Measurements from ENCODE around the gene TBC1D13.
A peak's percentile ranks its signal among the peaks of the same experiment; 100 is the strongest.
"Not testable (repeated sequence)": the region's sequence is repeated elsewhere in the genome, so short reads cannot be mapped to it uniquely, and the experiment has no call there.

The TBC1D13 gene

GRCh38 chr9:128788445-128788844 lies 1.4 kb downstream of the TBC1D13 start:
- H3K36me3 ChIP-seq (ENCODE audit: insufficient read depth, low read length), result peaks cover 33% of the 10 kb centered on the region
- H3K4me3 ChIP-seq (ENCODE audit: low read depth in 1 of 2, low read length in 2 of 2), result no peak overlapping the region
- peaks cover 15% of the 10 kb centered on the region for H3K4me1 ChIP-seq (ENCODE audit: insufficient read depth, low read length)
- H3K9ac ChIP-seq (ENCODE audit: low read length), result peak overlapping the region; percentile 5
- no peaks in the 10 kb centered on the region for H3K27me3 ChIP-seq (ENCODE audit: control insufficient read depth in 1 of 2, insufficient read depth in 2 of 2, low read length in 2 of 2)
- H3K9me3 ChIP-seq (ENCODE audit: low read length), result no peaks in the 10 kb centered on the region
- H3K27ac ChIP-seq (ENCODE audit: low read depth, low read length), result no peak overlapping the region

GRCh38 chr9:128790536-128790935 lies 3.5 kb downstream of the TBC1D13 start:
- H3K9me3 ChIP-seq (ENCODE audit: low read length), result no peaks in the 10 kb centered on the region
- H3K9ac ChIP-seq (ENCODE audit: low read length), result no peak overlapping the region
- peaks cover 15% of the 10 kb centered on the region for H3K4me1 ChIP-seq (ENCODE audit: insufficient read depth, low read length)
- no peak overlapping the region for H3K4me3 ChIP-seq (ENCODE audit: low read depth in 1 of 2, low read length in 2 of 2)
- H3K36me3 ChIP-seq (ENCODE audit: insufficient read depth, low read length), result peaks cover 37% of the 10 kb centered on the region
- H3K27me3 ChIP-seq (ENCODE audit: control insufficient read depth in 1 of 2, insufficient read depth in 2 of 2, low read length in 2 of 2), result no peaks in the 10 kb centered on the region
- H3K27ac ChIP-seq (ENCODE audit: low read depth, low read length), result no peak overlapping the region

- H3K9ac ChIP-seq (ENCODE audit: low read length), result no peak overlapping the region
- no peak overlapping the region for H3K4me3 ChIP-seq (ENCODE audit: low read depth in 1 of 2, low read length in 2 of 2)
These were observed 5.1 kb downstream of the TBC1D13 start for GRCh38 chr9:128792134-128792533.

GRCh38 chr9:128792978-128793686 lies 6.1 kb downstream of the TBC1D13 start:
- no peaks in the 10 kb centered on the region for H3K9me3 ChIP-seq (ENCODE audit: low read length)
- no peak overlapping the region for H3K4me3 ChIP-seq (ENCODE audit: low read depth in 1 of 2, low read length in 2 of 2)
- H3K27ac ChIP-seq (ENCODE audit: low read depth, low read length), result no peak overlapping the region
- peaks cover 44% of the 10 kb centered on the region for H3K36me3 ChIP-seq (ENCODE audit: insufficient read depth, low read length)
- H3K27me3 ChIP-seq (ENCODE audit: control insufficient read depth in 1 of 2, insufficient read depth in 2 of 2, low read length in 2 of 2), result no peaks in the 10 kb centered on the region
- peaks cover 6% of the 10 kb centered on the region for H3K4me1 ChIP-seq (ENCODE audit: insufficient read depth, low read length)
- H3K9ac ChIP-seq (ENCODE audit: low read length), result no peak overlapping the region

More at GRCh38 chr9:128792134-128792533, 5.1 kb downstream of the TBC1D13 start:
- Histone ChIP-seq H3K36me3 (ENCODE audit: insufficient read depth, low read length) (peaks cover 41% of the 10 kb centered on the region), H3K4me1 (ENCODE audit: insufficient read depth, low read length) (peaks cover 10% of the 10 kb centered on the region), H3K27ac (ENCODE audit: low read depth, low read length) (no peak overlapping the region), H3K9me3 (ENCODE audit: low read length) (no peaks in the 10 kb centered on the region), H3K27me3 (ENCODE audit: control insufficient read depth in 1 of 2, insufficient read depth in 2 of 2, low read length in 2 of 2) (no peaks in the 10 kb centered on the region)

- H3K9me3 ChIP-seq (ENCODE audit: low read length); H3K27me3 ChIP-seq (ENCODE audit: control insufficient read depth in 1 of 2, insufficient read depth in 2 of 2, low read length in 2 of 2); H3K27ac ChIP-seq (ENCODE audit: low read depth, low read length); H3K9ac ChIP-seq (ENCODE audit: low read length); H3K4me1 ChIP-seq (ENCODE audit: insufficient read depth, low read length); H3K4me3 ChIP-seq (ENCODE audit: low read depth in 1 of 2, low read length in 2 of 2): not testable (repeated sequence)
- H3K36me3 ChIP-seq (ENCODE audit: insufficient read depth, low read length), result peaks cover 55% of the 10 kb centered on the region
These were observed 7.9 kb downstream of the TBC1D13 start for GRCh38 chr9:128794961-128795360.

- no peaks in the 10 kb centered on the region for H3K9me3 ChIP-seq (ENCODE audit: low read length)
- H3K9ac ChIP-seq (ENCODE audit: low read length), result no peak overlapping the region
- H3K27me3 ChIP-seq (ENCODE audit: control insufficient read depth in 1 of 2, insufficient read depth in 2 of 2, low read length in 2 of 2), result no peaks in the 10 kb centered on the region
- H3K4me3 ChIP-seq (ENCODE audit: low read depth in 1 of 2, low read length in 2 of 2), result no peak overlapping the region
- peaks cover 38% of the 10 kb centered on the region for H3K36me3 ChIP-seq (ENCODE audit: insufficient read depth, low read length)
- no peak overlapping the region for H3K27ac ChIP-seq (ENCODE audit: low read depth, low read length)
- H3K4me1 ChIP-seq (ENCODE audit: insufficient read depth, low read length), result no peaks in the 10 kb centered on the region
These were observed 11.8 kb downstream of the TBC1D13 start for GRCh38 chr9:128798896-128799295.

GRCh38 chr9:128800061-128800460 lies 13.0 kb downstream of the TBC1D13 start:
- H3K36me3 ChIP-seq (ENCODE audit: insufficient read depth, low read length), result peaks cover 43% of the 10 kb centered on the region
- no peaks in the 10 kb centered on the region for H3K4me1 ChIP-seq (ENCODE audit: insufficient read depth, low read length)
- no peaks in the 10 kb centered on the region for H3K27me3 ChIP-seq (ENCODE audit: control insufficient read depth in 1 of 2, insufficient read depth in 2 of 2, low read length in 2 of 2)
- no peak overlapping the region for H3K4me3 ChIP-seq (ENCODE audit: low read depth in 1 of 2, low read length in 2 of 2)
- no peaks in the 10 kb centered on the region for H3K9me3 ChIP-seq (ENCODE audit: low read length)
- no peak overlapping the region for H3K9ac ChIP-seq (ENCODE audit: low read length)
- no peak overlapping the region for H3K27ac ChIP-seq (ENCODE audit: low read depth, low read length)

- H3K4me1 ChIP-seq (ENCODE audit: insufficient read depth, low read length), result no peaks in the 10 kb centered on the region
- no peaks in the 10 kb centered on the region for H3K27me3 ChIP-seq (ENCODE audit: control insufficient read depth in 1 of 2, insufficient read depth in 2 of 2, low read length in 2 of 2)
- no peaks in the 10 kb centered on the region for H3K9me3 ChIP-seq (ENCODE audit: low read length)
- peaks cover 53% of the 10 kb centered on the region for H3K36me3 ChIP-seq (ENCODE audit: insufficient read depth, low read length)
- H3K27ac ChIP-seq (ENCODE audit: low read depth, low read length), result no peak overlapping the region
- no peak overlapping the region for H3K4me3 ChIP-seq (ENCODE audit: low read depth in 1 of 2, low read length in 2 of 2)
- no peak overlapping the region for H3K9ac ChIP-seq (ENCODE audit: low read length)
These were observed 15.4 kb downstream of the TBC1D13 start for GRCh38 chr9:128802482-128802881.

GRCh38 chr9:128805661-128806060 lies 18.6 kb downstream of the TBC1D13 start:
- Histone ChIP-seq H3K27me3 (ENCODE audit: control insufficient read depth in 1 of 2, insufficient read depth in 2 of 2, low read length in 2 of 2) (no peaks in the 10 kb centered on the region), H3K27ac (ENCODE audit: low read depth, low read length) (no peak overlapping the region), H3K9ac (ENCODE audit: low read length) (no peak overlapping the region), H3K9me3 (ENCODE audit: low read length) (no peaks in the 10 kb centered on the region), H3K36me3 (ENCODE audit: insufficient read depth, low read length) (peaks cover 36% of the 10 kb centered on the region), H3K4me3 (ENCODE audit: low read depth in 1 of 2, low read length in 2 of 2) (no peak overlapping the region), H3K4me1 (ENCODE audit: insufficient read depth, low read length) (no peaks in the 10 kb centered on the region)

- no peak overlapping the region for H3K9ac ChIP-seq (ENCODE audit: low read length)
- no peak overlapping the region for H3K4me3 ChIP-seq (ENCODE audit: low read depth in 1 of 2, low read length in 2 of 2)
- H3K4me1 ChIP-seq (ENCODE audit: insufficient read depth, low read length), result no peaks in the 10 kb centered on the region
- H3K27ac ChIP-seq (ENCODE audit: low read depth, low read length), result no peak overlapping the region
- H3K36me3 ChIP-seq (ENCODE audit: insufficient read depth, low read length), result peaks cover 29% of the 10 kb centered on the region
- H3K27me3 ChIP-seq (ENCODE audit: control insufficient read depth in 1 of 2, insufficient read depth in 2 of 2, low read length in 2 of 2), result no peaks in the 10 kb centered on the region
- no peaks in the 10 kb centered on the region for H3K9me3 ChIP-seq (ENCODE audit: low read length)
These were observed 20.8 kb downstream of the TBC1D13 start for GRCh38 chr9:128807827-128808226.

GRCh38 chr9:128808543-128808942 lies 21.5 kb downstream of the TBC1D13 start:
- Histone ChIP-seq H3K9ac (ENCODE audit: low read length) (no peak overlapping the region), H3K4me3 (ENCODE audit: low read depth in 1 of 2, low read length in 2 of 2) (no peak overlapping the region), H3K4me1 (ENCODE audit: insufficient read depth, low read length) (no peaks in the 10 kb centered on the region), H3K27ac (ENCODE audit: low read depth, low read length) (no peak overlapping the region), H3K27me3 (ENCODE audit: control insufficient read depth in 1 of 2, insufficient read depth in 2 of 2, low read length in 2 of 2) (no peaks in the 10 kb centered on the region), H3K9me3 (ENCODE audit: low read length) (no peaks in the 10 kb centered on the region), H3K36me3 (ENCODE audit: insufficient read depth, low read length) (peaks cover 23% of the 10 kb centered on the region)

- Histone ChIP-seq H3K27me3 (ENCODE audit: control insufficient read depth in 1 of 2, insufficient read depth in 2 of 2, low read length in 2 of 2) (no peaks in the 10 kb centered on the region), H3K4me3 (ENCODE audit: low read depth in 1 of 2, low read length in 2 of 2) (no peak overlapping the region), H3K9me3 (ENCODE audit: low read length) (no peaks in the 10 kb centered on the region), H3K36me3 (ENCODE audit: insufficient read depth, low read length) (peaks cover 17% of the 10 kb centered on the region), H3K4me1 (ENCODE audit: insufficient read depth, low read length) (no peaks in the 10 kb centered on the region), H3K27ac (ENCODE audit: low read depth, low read length) (no peak overlapping the region), H3K9ac (ENCODE audit: low read length) (no peak overlapping the region)
These were observed 22.1 kb downstream of the TBC1D13 start for GRCh38 chr9:128809036-128809599.

Data from muscle layer of colon (tissue), 2 donors.